Measurements from ENCODE around the gene COL6A2. TPM values are rescaled to one million over a fixed set of nuclear protein-coding genes. Genes with fewer than 3 reads are reported as not detected.
"Not testable (repeated sequence)": the region's sequence is repeated elsewhere in the genome, so short reads cannot be mapped to it uniquely, and the experiment has no call there.

COL6A2 gene
- total RNA-seq, 1 donor from 2014 or later, result 888 TPM

DNA sequence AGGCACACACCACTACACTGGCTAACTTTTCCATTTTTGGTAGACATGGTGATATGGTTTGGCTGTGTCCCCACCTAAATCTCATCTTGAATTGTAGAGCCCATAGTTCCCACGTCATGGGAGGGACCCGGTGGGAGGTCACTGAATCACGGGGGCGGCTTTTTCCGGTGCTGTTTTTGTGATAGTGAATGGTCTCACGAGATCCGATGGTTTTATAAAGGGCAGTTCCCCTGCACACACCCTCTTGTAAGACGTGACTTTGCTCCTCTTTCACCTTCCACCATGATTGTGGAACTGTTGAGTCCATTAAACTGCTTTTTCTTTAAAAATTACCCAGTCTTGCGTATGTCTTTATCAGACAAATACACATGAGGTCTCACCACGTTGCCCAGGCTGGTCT lies 58.8 kb downstream of the COL6A2 start:
- DNase-seq, result no peak

DNA sequence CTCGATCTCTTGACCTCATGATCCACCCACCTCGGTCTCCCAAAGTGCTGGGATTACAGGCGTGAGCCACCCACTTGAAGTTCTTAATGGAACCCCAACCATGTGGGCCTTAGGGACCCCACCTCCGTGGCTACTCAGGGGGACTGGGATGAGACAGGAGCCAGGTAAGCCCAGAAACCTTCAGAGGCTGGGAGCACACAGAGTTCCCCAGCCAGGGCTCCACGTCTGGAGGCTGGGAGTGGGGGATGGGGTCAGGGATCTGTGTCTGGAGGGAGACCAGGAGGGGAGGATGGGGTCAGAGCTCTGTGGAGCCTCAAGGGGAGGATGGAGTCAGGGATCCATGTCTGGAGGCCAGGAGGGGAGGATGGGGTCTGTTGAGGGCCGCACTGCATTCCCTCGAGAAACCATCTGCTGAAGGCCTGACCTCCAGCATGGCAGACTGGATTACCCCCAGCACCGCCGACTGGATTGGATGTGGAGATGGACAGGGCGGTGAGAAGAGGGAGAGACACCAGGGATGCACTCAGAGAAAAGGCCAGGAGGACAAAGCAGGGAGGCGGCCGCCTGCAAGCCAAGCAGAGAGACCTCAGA lies 59.6 kb downstream of the COL6A2 start:
- DNase-seq, result no peak

DNA sequence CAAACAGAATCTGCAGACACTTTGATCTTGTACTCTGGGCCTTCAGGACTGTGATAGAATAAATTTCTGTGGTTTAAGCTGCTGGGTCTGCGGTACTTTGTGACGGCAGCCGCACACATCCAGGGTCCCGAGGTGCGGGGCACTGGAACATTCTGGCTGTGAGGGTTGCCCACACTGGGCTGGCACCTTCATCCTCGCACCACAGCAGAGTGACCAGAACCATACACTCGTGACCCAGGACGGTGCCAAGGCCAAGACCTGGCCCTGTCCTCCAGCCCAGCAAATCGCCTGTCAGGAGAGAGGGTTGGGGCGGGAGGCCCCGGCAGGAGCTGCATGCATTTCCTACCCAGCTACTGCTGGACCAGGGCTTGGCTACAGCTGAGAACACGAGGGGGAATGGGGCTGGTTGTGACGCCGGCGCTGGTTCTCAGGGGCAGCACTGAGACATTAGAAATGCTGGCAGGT lies 60.1 kb downstream of the COL6A2 start:
- DNase-seq, result no peak

DNA sequence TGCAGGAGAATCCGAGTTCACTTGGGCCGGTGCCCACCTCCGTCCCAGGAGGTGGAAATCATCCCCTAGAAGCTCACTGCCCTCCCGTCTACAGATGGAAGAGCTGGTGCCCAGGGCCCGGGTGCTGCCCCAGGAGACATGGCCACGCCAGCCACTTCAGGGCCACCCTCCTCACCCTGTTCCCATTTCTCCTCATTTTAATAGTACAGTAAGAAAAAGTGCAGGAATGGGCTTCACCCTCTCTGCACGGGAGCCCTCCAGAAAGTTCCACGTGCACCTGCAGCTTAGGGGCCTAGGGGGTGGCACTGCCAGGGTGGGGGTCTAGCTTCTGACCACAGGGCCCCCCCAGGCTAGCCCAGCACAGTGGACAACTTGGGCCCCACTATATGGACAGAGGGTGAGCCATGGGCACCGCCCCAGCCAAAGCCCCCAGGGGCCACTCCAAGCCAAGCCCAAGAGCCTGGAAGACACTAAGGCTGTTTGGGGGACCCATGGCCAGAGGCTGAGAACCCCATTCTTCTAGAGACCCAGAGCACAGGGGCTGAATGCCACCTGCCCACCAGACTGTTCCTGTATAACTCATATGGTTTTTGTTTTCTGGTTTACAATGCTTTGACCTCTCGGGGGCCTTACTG lies 60.9 kb downstream of the COL6A2 start:
- no peak for DNase-seq

DNA sequence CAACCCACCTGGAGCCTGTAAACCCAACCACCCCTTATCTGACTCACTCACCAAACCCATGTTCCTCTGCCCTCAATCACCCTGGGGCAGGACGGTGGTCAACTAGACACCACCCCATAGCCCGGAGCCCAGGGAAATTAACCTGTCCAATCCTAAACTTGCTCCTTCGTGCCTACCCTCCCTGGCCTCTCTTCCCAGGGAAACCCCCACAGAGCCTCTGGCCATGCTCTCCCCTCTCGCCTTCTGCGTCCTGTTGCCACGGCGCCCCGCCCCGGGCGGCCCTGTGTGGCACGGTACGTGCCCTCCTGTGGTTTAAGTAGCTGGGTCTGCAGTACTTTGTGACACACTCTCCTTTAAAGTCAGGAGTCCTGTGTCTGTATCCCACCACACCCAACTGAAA lies 61.5 kb downstream of the COL6A2 start:
- DNase-seq, result no peak

DNA sequence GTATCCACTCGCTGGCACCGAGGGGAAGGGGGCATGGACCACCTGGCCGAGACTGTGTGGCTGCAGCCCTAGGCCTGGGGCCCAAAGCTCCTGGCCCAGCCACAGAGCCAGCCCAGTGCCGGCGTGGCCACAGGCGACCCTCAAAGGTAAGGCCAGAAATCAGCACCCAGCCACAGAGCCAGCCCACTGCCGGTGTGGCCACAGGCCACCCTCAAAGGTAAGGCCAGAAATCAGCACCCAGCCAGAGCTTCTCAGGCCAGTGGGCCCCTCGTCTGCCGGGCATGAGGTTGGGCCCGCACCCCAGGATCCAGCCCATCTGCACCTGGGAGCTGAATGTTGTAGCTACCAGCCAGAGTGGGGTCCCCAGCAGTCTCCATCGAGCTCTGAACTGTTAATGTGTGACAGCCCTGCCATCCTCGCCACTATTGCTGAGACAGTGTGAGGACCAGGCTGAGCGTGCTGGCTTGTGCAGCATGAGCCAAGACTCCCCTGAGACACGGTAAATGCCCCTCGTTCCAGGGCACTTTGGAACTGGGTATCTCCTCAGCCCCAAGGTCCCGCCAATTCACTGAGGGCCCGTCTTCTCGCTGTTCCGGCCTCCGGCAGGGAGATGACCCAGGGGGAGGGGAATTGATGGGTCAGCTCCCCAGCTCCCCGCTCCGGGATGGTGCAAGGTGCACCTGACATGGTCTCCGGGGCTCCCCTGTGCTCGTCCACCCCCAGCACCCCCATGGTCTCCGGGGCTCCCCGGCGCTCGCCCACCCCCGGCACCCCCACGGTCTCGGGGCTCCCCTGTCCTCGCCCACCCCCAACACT lies 62.1 kb downstream of the COL6A2 start:
- DNase-seq, result no peak

DNA sequence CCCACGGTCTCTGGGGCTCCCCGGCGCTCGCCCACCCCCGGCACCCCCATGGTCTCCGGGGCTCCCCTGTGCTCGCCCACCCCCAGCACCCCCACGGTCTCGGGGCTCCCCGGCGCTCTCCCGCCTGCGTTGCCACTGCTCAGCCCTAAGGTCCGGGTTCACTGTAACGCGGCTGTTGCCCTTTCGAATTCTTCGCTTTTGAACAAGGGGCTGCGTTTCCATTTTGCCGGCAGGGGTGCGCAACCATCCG lies 62.7 kb downstream of the COL6A2 start:
- DNase-seq, result no peak

DNA sequence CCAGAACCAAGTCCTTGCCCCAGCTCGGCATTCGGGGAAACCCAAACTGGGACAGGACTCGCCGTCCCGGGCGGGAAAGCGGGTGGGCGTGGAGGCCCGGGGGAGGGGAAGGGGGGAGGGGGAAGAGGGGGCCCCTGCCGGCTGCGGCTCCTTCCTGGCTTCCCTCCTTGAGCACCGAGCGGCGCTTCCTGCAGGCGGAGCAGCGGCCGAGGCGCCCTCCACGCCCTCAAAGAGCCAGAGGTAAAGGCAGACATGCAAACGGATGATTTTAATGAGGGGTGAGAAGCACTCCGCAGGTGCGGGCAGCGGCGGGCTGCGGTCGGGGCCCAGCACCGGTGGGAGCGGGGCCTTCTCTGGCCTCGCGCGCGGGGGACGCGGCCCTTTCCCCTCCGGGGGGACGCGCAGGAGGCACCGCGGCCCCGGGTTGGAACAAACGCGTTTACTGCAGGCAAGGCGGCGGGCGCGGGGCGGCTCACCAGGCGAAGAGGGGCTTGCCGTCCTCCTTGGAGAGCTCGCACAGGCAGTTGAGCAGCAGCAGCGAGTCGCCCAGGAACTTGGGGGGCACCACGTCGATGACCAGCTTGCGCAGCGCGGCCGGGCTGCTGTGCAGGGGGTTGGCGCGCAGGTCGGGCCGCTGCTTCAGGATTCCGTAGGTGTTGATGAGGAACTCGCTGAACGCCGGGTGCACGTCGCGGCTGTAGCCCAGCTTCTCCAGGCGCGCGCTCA lies 63.2 kb downstream of the COL6A2 start:
- DNase-seq, result no peak

DNA sequence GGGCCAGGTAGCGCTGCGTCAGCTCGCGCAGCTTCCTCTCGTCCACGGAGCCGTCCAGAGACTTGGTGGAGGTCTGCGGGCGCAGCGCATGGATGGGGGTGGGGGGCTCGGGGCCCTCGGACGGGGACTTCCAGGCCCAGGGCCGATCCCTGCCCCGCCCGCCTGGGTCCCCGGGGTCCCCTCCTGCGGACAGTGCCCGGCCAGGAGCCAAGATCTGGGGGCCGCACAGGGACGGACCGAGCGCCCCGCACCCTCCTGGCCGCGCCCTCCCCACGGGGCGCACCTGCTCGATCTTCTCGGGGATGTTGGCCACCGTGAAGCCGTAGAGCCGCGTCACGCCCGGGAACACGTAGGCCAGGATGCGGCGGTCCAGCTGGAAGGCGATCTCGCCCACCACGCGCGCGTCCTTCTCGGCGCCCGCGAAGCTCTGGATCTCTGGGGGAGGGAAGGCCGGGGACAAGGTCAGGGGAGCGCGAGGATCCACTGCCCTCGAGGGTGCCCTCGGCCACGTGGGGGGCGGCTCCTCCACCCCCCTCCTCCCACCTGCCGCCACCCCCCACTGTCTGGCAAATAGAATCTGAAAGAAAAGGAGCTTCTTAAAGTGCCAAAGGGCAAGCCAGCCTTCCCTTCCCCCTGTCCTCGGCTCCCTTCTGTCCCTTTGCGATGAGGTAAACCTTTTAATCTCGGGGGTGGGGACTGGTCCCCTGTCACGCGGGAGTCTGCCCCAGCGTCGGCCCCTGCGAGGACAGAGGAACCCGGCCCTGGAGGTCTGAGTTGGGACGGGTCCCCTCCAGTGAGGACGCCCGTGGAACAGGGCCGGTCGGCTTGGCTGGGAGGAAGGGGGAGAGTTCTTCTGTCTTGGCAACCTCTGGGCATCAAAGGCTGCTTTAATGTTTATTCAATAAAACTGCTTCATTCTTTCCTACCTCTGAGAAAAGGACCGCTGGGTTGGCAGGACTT lies 64.0 kb downstream of the COL6A2 start:
- no peak for DNase-seq

DNA sequence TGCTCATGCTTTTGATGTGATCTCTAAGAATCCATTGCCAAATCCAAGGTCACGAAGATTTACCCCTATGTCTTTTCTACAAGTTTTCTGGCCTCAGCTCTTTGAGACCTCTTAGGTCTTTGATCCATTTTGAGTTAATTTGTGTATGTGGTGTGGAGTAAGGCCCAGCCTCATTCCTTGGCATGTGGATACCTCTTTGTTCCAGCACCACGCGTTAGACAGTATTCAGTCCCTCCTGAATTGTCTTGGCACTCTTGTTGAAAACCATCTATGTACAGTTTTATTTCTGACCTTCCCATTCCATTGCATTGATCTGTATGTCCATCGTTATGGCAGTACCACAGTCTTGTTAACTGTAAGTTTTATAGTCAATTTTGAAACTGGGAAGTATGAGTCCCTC lies 65.5 kb downstream of the COL6A2 start:
- DNase-seq, result no peak

DNA sequence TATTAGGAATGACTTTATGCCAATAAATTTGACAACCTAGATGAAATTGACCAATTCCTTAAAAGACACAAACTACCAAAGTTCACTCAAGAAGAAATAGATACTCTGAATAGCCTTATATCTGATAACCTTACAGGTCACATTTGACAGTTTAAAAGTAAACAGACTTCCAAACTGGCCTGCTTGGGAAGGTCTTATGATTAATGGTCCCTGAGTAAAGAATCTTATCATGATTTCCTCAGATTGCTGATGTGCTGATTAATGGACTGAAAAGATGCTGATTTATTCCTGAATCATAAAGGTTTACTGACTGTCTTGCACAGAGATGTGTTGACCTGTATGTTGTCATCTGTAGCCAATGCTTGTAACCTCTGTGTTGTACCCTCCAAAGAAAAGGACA lies 67.2 kb downstream of the COL6A2 start:
- DNase-seq, result no peak

DNA sequence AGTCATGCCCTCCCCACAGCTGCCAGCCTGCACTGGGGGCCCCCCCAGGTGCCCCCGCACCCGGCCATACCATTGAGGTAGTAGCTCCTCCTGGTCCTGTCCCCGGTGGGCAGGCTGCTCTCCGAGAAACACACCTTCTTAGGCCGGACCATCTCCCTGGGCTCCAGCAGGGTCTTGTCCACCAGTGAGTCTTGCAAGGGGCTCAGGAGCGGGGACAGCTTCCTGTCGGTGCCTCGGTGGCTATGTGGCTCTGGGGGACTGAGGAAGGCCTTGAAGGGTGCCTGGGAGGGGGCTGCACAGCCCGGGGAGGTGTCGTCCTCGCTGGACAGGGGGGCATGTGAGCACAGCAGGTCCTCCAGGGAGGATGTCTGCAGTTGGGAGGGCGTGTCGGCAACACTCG lies 70.3 kb downstream of the COL6A2 start:
- DNase-seq, result no peak

DNA sequence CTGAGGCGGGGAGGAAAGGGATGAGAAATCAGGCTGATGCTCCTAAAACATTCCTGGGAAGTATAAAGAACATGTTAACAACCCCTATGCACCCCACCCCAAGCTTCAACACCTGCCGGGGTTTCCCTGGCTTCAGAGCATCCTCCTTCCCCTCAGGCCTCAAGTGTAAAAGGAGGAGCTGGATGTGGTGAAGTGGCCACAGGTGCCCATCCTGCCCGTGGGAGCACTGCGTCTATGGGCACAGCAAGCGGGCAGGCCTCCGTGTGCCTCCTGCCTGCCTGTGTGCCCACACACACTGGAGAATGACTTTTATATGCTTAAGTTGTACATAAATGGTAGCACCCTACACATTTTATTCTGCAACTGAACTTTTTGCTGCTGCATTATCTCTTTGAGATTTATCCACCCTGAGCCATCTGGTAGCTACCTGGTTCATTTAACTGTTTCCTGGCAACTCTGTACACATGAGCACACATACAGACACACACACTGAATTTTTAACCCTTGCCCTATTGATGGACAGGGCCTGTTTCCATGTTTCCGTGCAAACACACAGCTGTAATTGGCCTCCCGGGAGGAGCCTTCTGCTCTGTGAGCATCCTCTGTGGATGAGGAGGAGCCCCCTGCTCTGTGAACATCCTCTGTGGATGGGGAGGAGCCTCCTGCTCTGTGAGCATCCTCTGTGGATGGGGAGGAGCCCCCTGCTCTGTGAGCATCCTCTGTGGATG lies 70.9 kb downstream of the COL6A2 start:
- no peak for DNase-seq

DNA sequence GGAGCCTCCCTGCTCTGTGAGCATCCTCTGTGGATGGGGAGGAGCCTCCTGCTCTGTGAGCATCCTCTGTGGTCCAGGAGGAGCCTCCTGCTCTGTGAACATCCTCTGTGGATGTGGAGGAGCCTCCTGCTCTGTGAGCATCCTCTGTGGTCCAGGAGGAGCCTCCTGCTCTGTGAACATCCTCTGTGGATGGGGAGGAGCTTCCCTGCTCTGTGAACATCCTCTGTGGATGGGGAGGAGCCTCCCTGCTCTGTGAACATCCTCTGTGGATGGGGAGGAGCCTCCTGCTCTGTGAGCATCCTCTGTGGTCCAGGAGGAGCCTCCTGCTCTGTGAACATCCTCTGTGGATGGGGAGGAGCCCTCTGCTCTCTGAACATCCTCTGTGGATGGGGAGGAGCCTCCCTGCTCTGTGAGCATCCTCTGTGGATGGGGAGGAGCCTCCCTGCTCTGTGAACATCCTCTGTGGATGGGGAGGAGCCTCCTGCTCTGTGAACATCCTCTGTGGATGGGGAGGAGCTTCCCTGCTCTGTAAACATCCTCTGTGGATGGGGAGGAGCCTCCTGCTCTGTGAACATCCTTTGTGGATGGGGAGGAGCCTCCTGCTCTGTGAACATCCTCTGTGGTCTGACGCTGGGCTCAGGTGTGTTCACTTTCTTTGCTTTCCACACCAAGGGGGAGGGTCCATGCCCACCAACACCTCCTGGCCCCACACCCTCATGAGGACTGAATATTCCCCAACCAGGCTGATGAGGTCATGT lies 72.7 kb downstream of the COL6A2 start:
- DNase-seq, result not testable (repeated sequence)

DNA sequence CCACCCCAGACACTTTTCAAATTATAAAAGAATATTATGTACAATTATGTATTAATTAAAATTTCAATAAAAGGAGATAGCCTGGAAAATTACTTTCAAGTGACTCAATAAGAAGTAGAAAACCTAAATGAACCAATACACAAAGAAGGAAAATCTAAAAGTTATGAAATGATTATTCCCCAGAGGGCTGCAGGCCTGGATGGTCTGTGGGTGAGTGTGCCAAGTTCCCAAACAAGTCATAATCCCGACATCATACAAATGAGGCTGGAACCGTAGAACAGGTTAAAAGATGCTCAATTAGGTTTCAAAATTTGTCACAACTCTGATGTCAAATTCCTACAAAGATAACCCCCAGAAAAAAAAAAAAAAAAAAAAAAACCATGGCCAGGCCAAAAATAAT lies 73.7 kb downstream of the COL6A2 start:
- DNase-seq, result no peak

DNA sequence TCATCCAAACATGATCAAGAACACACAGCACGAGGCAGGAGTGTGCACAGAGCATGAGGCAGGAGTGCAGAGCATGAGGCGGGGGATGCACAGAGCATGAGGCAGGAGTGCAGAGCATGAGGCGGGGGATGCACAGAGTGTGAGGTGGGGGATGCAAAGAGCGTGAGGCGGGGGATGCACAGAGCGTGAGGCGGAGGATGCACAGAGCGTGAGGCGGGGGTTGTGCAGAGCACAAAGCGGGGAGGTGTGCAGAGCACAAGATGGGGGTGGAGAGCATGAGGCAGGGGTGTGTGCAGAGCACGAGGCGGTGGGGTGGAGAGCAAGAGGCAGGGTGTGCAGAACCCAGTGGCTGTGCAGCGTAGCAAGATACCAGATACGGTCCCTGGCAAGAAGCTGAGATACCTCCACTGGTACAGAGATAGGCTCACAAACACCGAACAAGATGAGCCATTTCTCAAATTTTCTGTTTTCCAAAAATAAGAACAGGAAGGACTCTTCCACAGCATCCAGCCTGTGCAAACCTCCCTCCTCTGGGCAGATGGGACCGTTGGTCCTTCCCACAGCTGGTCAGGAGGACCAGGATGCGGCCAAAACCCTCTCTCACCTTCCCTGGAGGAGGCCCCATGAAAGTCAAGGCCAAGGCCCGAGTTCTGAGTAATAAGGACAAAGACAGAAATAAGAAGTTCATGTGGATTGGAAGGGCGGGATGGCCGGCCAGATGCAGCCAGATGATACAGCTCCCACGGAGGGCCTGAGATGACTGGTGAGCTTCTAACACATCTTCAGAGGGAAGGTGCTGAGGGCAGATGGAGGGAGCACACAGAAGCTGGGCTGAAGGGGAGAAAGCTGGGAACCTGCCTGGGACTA lies 74.3 kb downstream of the COL6A2 start:
- no peak for DNase-seq

DNA sequence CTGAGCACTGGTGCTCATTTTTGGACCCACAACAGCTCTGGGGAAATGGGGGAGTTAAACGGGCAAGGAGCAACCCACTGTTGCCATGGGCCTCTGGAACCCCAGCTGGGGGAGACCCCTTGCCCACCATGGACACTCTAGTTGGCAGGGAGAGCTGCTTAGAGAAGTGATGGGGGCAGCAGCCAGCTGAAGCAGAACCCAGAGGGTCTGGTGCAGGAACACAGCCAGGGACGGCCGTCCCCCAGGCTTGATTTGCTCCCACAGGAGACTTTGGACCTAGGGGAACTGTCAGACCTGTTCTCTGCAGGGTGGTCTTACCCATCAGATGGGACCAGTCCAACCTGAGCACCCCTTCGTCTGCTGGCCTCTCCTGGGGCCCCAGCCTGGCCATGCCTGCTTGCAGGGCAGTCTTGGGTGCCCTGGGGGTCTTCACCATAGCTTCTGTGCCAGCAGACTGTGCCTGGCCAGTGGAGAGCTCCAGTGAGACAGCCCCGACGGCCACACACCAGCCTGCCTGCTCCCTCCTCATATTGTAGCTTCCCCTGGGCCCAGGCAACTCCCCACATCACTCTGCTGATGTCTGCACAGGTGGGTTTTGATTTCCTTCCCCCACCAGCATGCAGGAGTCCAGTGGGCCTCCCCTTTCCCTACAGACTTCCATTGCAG lies 75.1 kb downstream of the COL6A2 start:
- no peak for DNase-seq

DNA sequence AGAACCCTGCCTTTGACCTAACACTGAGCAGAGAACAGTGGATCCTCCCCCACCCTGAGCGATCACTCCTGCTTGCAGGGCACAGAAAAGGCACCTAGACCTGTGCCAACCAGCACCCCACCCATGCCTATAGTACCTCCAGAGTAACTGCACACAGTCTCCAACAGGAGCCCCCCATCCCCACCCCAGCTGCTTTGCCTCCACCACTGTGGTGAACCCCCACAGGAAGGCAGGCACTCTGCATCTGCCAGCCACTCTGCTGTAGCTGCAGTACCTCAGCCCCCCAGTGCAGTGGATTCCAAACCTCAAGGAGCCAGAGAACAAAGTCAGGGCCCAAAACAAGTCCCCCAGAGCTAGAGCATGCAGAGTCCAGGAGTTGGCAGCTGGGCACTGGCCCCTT lies 75.7 kb downstream of the COL6A2 start:
- no peak for DNase-seq
